GM12878 (cell line): Measurements from ENCODE around the gene CCDC88C. TPM values are rescaled to one million over a fixed set of nuclear protein-coding genes. Genes with fewer than 3 reads are reported as not detected.

Experiments used
- ATAC-seq: fragments of 200-7000 bp; cut with Tn5 transposase; 3 replicates; pipeline ENCODE4 v1.9.1; 2020; ENCODE audit warnings: mild to moderate bottlenecking, moderate library complexity
- BruUV-seq: library from RNA; stranded (reverse); fragments of 400-500 nt; replicated peaks from 2 replicates; lab custom pipeline; 2021; lab: Mats Ljungman, UMichigan
- CTCF ChIA-PET: fragments of 300-600 bp; sonication (Branson Sonifier 250); formaldehyde crosslinking; extraction: SDS; loops from one replicate; lab custom pipeline; 2021; ENCODE audit warnings: inconsistent platforms; lab: Yijun Ruan, JAX
- POLR2A ChIA-PET: fragments of 350-600 bp; formaldehyde crosslinking; extraction: SDS; loops from one replicate; lab custom pipeline; 2021; ENCODE audit warnings: inconsistent platforms; lab: Charles Lee
- RAD21 ChIA-PET: fragments of 300-600 bp; sonication (Branson Sonifier 250); formaldehyde crosslinking; loops from one replicate; lab custom pipeline; 2023; ENCODE audit warnings: antibody characterized with exemption; ENCODE audit not compliant: unreplicated experiment; lab: Charles Lee
- SMC1A ChIA-PET: fragments of 300-600 bp; sonication (Branson Sonifier 250); formaldehyde crosslinking; loops from one replicate; lab custom pipeline; 2023; ENCODE audit not compliant: unreplicated experiment, uncharacterized antibody; lab: Charles Lee
- DNase-seq: peaks from one replicate; pipeline ENCODE4 v3.0.0-alpha.2; 2011; ENCODE audit warnings: low read depth, low spot score
- FAIRE-seq: peaks from 3 replicates; lab custom pipeline; 2011; peaks lifted over from hg19 to GRCh38; lab: Jason Lieb, UNC
- H2AFZ ChIP-seq: 2 replicates; pipeline ENCODE4 v1.6.0; 2011; ENCODE audit warnings: low read depth, low read length, control low read depth; ENCODE audit not compliant: control insufficient read depth
- H3K27ac ChIP-seq: 2 replicates; pipeline ENCODE4 v1.5.1; 2011; ENCODE audit warnings: control low read depth; ENCODE audit not compliant: control insufficient read depth, insufficient read depth
- H3K27me3 ChIP-seq, 2 experiments: replicated peaks in 1 of 2; 2 replicates each; pipeline versions ENCODE4 v1.6.0 to v1.6.1; 2011; ENCODE audit warnings: low read length in 1 of 2; ENCODE audit not compliant: control insufficient read depth in 2 of 2, insufficient read depth in 2 of 2
- H3K36me3 ChIP-seq, 2 experiments: 2 replicates each; pipeline ENCODE4 v1.5.1; 2011; ENCODE audit warnings: low read length in 1 of 2; ENCODE audit not compliant: control insufficient read depth in 2 of 2, insufficient read depth in 2 of 2
- H3K4me1 ChIP-seq: 2 replicates; pipeline ENCODE4 v1.6.1; 2011; ENCODE audit warnings: mild to moderate bottlenecking, low read length, moderate library complexity, mixed read lengths; ENCODE audit not compliant: control insufficient read depth, insufficient read depth
- H3K4me2 ChIP-seq: 2 replicates; pipeline ENCODE4 v1.6.0; 2011; ENCODE audit warnings: control low read depth; ENCODE audit not compliant: control insufficient read depth, insufficient read depth
- H3K4me3 ChIP-seq: fragments of 200-600 bp; sonication (generic); 2 replicates; pipeline ENCODE4 v1.5.1; 2016
- H3K79me2 ChIP-seq: 2 replicates; pipeline ENCODE4 v1.6.0; 2011; ENCODE audit warnings: low read length; ENCODE audit not compliant: control insufficient read depth, insufficient read depth
- H3K9ac ChIP-seq: 2 replicates; pipeline ENCODE4 v1.8.0; 2011; ENCODE audit warnings: low read length, control low read depth, mixed read lengths; ENCODE audit not compliant: control insufficient read depth, insufficient read depth
- H3K9me3 ChIP-seq: replicated peaks from 3 replicates; pipeline ENCODE4 v1.5.1; 2011; ENCODE audit warnings: mild to moderate bottlenecking, low read length; ENCODE audit not compliant: control insufficient read depth, insufficient read depth
- H4K20me1 ChIP-seq: 2 replicates; pipeline ENCODE4 v1.6.0; 2011; ENCODE audit not compliant: control insufficient read depth, insufficient read depth
- BCL11A ChIP-seq: IDR thresholded peaks from 2 replicates; pipeline ENCODE4 v1.6.1; 2011; ENCODE audit warnings: low read depth, low read length
- BRCA1 ChIP-seq: IDR thresholded peaks from 2 replicates; pipeline ENCODE4 v1.6.1; 2011; ENCODE audit warnings: low read depth, low read length, improper control_type of control experiment
- DPF2 ChIP-seq: fragments of 450-650 bp; IDR thresholded peaks from 2 replicates; pipeline ENCODE4 v1.6.1; 2017; ENCODE audit warnings: mild to moderate bottlenecking
- ETV6 ChIP-seq, 2 experiments: fragments of 450-650 bp in 1 of 2; IDR thresholded peaks in 1 of 2; conservative IDR thresholded peaks in 1 of 2; 2 replicates each; pipeline ENCODE4 v1.6.1; 2014; ENCODE audit warnings: antibody characterized with exemption in 1 of 2, borderline replicate concordance in 1 of 2, low read depth in 1 of 2, mild to moderate bottlenecking in 1 of 2, moderate library complexity in 1 of 2
- EZH2 ChIP-seq: IDR thresholded peaks from 2 replicates; pipeline ENCODE4 v1.6.1; 2012; ENCODE audit warnings: low read depth, mild to moderate bottlenecking, control low read depth, inconsistent platforms, low read length, borderline replicate concordance; ENCODE audit not compliant: control insufficient read depth
- IKZF2 ChIP-seq, 2 experiments: fragments of 450-650 bp; IDR thresholded peaks; 2 replicates each; pipeline ENCODE4 v1.6.1; 2017; ENCODE audit warnings: mild to moderate bottlenecking in 2 of 2, moderate library complexity in 2 of 2
- MTA3 ChIP-seq: IDR thresholded peaks from 2 replicates; pipeline ENCODE4 v1.6.1; 2012; ENCODE audit warnings: low read length, inconsistent platforms, borderline replicate concordance
- NFIC ChIP-seq: IDR thresholded peaks from 2 replicates; pipeline ENCODE4 v1.6.1; 2012; ENCODE audit warnings: low read depth, mild to moderate bottlenecking, inconsistent platforms, low read length, moderate library complexity
- NR2C1 ChIP-seq: fragments of 450-650 bp; IDR thresholded peaks from 2 replicates; pipeline ENCODE4 v1.6.1; 2017; ENCODE audit warnings: antibody characterized with exemption, mild to moderate bottlenecking, moderate library complexity
- RAD51 ChIP-seq: fragments of 450-650 bp; IDR thresholded peaks from 2 replicates; pipeline ENCODE4 v1.6.1; 2016; ENCODE audit warnings: moderate library complexity, mild to moderate bottlenecking, inconsistent platforms
- SMAD5 ChIP-seq: IDR thresholded peaks from 2 replicates; pipeline ENCODE4 v1.6.1; 2016; ENCODE audit warnings: antibody characterized with exemption, low read depth
- TCF12 ChIP-seq: IDR thresholded peaks from 2 replicates; pipeline ENCODE4 v1.6.1; 2011; ENCODE audit warnings: low read depth, mild to moderate bottlenecking, low read length
- TCF3 ChIP-seq: IDR thresholded peaks from 2 replicates; pipeline ENCODE4 v1.6.1; 2012; ENCODE audit warnings: low read depth, mild to moderate bottlenecking, low read length, borderline replicate concordance; ENCODE audit not compliant: insufficient read depth
- WRNIP1 ChIP-seq: IDR thresholded peaks from 2 replicates; pipeline ENCODE4 v1.6.1; 2011; ENCODE audit warnings: low read depth, low read length, improper control_type of control experiment, borderline replicate concordance
- WGBS: methylation state at CpG from one replicate; pipeline ENCODE4 v1.1.6; 2016; ENCODE audit warnings: low lambda C conversion rate; ENCODE audit not compliant: insufficient replicate concordance, insufficient coverage; ENCODE audit errors: missing lambda C conversion rate; 5-methylcytosine and 5-hydroxymethylcytosine counted together
- in situ Hi-C: fragments of 300-500 bp; cut with MboI; formaldehyde crosslinking; loops from 9 replicates; pipeline ENCODE4 v1.14.3; 2018; ENCODE audit warnings: mixed read lengths
- intact Hi-C: fragments of 100-400 bp; cut with micrococcal nuclease; formaldehyde crosslinking; loops from one replicate; pipeline ENCODE4 v1.14.2; 2022; ENCODE audit not compliant: unreplicated experiment
- polyA plus RNA-seq, 11 experiments: library from polyadenylated mRNA; depleted of rRNA in 4 of 11; unstranded in 6 of 11; stranded (reverse) in 5 of 11; fragments of >200 nt; fragmentation: Nextera tagmentation in 4 of 11; fragmentation: Illumina TruSeq in 1 of 11; extraction: Ambion mirVana in 4 of 11; extraction: Trizol in 1 of 11; gene quantifications; 1 replicate in 1 of 11; 2 replicates in 10 of 11; pipeline versions ENCODE4 v1.2.1 to v1.2.3, GENCODE V29; 2011 to 2016; ENCODE audit warnings: inconsistent platforms in 2 of 11, missing spikeins in 2 of 11, low read depth in 1 of 11
- total RNA-seq, 4 experiments: library from RNA; depleted of rRNA in 3 of 4; stranded (reverse); fragments of >200 nt in 3 of 4; fragmentation: Illumina TruSeq in 1 of 4; extraction: Trizol in 1 of 4; gene quantifications; 2 replicates each; pipeline versions ENCODE4 v1.2.1 to v1.2.3, GENCODE V29; 2013 to 2021
- TF ChIP-seq, protein P1 (sequence below): fragments of 450-650 bp; IDR thresholded peaks from 2 replicates; pipeline ENCODE4 v1.6.1; 2017; ENCODE audit warnings: low read depth, mild to moderate bottlenecking, moderate library complexity
- TF ChIP-seq, protein P2 (sequence below): IDR thresholded peaks from 2 replicates; pipeline ENCODE4 v1.6.1; 2011; ENCODE audit warnings: low read depth, mild to moderate bottlenecking, low read length, moderate library complexity, borderline replicate concordance; ENCODE audit errors: extremely low read depth
- TF ChIP-seq, protein P3 (sequence below), 3 experiments: IDR thresholded peaks in 2 of 3; conservative IDR thresholded peaks in 1 of 3; 2 replicates each; pipeline ENCODE4 v1.5.1; 2011; ENCODE audit warnings: low read depth in 3 of 3, low read length in 3 of 3, mild to moderate bottlenecking in 3 of 3, control low read depth in 2 of 3, moderate library complexity in 2 of 3, inconsistent platforms in 1 of 3, mixed read lengths in 1 of 3; ENCODE audit not compliant: control insufficient read depth in 2 of 3, insufficient read depth in 1 of 3; ENCODE audit errors: extremely low read depth in 1 of 3
- TF ChIP-seq, protein P4 (sequence below): IDR thresholded peaks from 2 replicates; pipeline ENCODE4 v1.6.1; 2012; ENCODE audit warnings: low read depth, low read length, improper control_type of control experiment

CCDC88C gene
- total and polyA plus RNA-seq, 10 of the 15 experiments (the other 5 are each of a cell fraction or from before 2014, with no cell fraction given): 4.0 to 79.6 (median 36.6) TPM

DNA sequence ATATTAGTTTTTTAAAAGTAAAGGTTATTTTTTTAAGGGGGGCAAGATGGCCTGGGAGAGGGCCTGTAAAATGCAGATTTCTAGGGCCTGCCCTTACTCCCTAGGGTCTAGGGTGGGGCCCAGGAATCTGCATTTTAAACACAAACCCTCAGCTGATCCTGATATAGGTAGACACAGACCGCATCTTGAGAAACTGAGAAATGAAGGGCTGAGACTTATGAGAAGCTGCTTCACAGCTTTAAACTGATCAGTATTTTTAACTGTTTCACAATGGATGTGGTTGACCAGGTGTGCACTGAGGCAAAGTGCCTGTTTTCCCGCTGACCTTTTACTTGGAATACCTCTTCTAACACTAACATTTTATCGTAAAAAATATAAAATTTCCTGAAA is 84.0 kb downstream of the CCDC88C start:
- FAIRE-seq: peak; percentile 99
- H3K4me1 ChIP-seq: peaks cover 39% of the 10 kb centered on the region
- SMC1A ChIA-PET: interaction anchor here (0.7 to 3.0 kb wide), 7 partner anchors 9 to 82 kb away, joined by 3 to 16 read pairs (median 6); no protein-coding TSS in a partner anchor
- TF ChIP-seq, protein P1, sequence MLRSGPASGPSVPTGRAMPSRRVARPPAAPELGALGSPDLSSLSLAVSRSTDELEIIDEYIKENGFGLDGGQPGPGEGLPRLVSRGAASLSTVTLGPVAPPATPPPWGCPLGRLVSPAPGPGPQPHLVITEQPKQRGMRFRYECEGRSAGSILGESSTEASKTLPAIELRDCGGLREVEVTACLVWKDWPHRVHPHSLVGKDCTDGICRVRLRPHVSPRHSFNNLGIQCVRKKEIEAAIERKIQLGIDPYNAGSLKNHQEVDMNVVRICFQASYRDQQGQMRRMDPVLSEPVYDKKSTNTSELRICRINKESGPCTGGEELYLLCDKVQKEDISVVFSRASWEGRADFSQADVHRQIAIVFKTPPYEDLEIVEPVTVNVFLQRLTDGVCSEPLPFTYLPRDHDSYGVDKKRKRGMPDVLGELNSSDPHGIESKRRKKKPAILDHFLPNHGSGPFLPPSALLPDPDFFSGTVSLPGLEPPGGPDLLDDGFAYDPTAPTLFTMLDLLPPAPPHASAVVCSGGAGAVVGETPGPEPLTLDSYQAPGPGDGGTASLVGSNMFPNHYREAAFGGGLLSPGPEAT: peak; percentile 41; the same call in 1 of the 2 replicates
- TF ChIP-seq IKZF2 (IDR thresholded peaks at IDR 0.05): peak; percentile 71 to 75
- peak; percentile 73 for TF ChIP-seq NFIC
- TF ChIP-seq TCF12: no peak
- TF ChIP-seq BRCA1: no peak
- TF ChIP-seq TCF3: 0 out of 2 replicates have a peak, but pooled peaks have one; percentile 50
- no peak for TF ChIP-seq EZH2
- TF ChIP-seq NR2C1: no peak
- TF ChIP-seq SMAD5: no peak
- TF ChIP-seq, protein P2, sequence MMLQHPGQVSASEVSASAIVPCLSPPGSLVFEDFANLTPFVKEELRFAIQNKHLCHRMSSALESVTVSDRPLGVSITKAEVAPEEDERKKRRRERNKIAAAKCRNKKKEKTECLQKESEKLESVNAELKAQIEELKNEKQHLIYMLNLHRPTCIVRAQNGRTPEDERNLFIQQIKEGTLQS: no peak
- TF ChIP-seq, protein P3, sequence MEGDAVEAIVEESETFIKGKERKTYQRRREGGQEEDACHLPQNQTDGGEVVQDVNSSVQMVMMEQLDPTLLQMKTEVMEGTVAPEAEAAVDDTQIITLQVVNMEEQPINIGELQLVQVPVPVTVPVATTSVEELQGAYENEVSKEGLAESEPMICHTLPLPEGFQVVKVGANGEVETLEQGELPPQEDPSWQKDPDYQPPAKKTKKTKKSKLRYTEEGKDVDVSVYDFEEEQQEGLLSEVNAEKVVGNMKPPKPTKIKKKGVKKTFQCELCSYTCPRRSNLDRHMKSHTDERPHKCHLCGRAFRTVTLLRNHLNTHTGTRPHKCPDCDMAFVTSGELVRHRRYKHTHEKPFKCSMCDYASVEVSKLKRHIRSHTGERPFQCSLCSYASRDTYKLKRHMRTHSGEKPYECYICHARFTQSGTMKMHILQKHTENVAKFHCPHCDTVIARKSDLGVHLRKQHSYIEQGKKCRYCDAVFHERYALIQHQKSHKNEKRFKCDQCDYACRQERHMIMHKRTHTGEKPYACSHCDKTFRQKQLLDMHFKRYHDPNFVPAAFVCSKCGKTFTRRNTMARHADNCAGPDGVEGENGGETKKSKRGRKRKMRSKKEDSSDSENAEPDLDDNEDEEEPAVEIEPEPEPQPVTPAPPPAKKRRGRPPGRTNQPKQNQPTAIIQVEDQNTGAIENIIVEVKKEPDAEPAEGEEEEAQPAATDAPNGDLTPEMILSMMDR (IDR thresholded peaks at IDR 0.05 in 2 of 3, conservative IDR thresholded peaks at IDR 0.05 in 1 of 3; ENCODE audit: control insufficient read depth in 2 of 3, extremely low read depth in 1 of 3, insufficient read depth in 1 of 3, low read depth in 3 of 3, low read length in 3 of 3): no peak
- TF ChIP-seq, protein P4, sequence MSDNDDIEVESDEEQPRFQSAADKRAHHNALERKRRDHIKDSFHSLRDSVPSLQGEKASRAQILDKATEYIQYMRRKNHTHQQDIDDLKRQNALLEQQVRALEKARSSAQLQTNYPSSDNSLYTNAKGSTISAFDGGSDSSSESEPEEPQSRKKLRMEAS: no peak
- TF ChIP-seq MTA3: peak; percentile 61; the same call in 1 of the 2 replicates
- peak; percentile 51; the same call in 1 of the 2 replicates for TF ChIP-seq BCL11A
- TF ChIP-seq WRNIP1: no peak
- 0 out of 2 replicates have a peak, but pooled peaks have one; percentile 25 for TF ChIP-seq DPF2
- no peak for TF ChIP-seq ETV6 (conservative IDR thresholded peaks at IDR 0.05 in 1 of 2, IDR thresholded peaks at IDR 0.05 in 1 of 2; ENCODE audit: borderline replicate concordance in 1 of 2, low read depth in 1 of 2)
- TF ChIP-seq RAD51: no peak; the same call in 1 of the 2 replicates

More for the DNA sequence above, 84.0 kb downstream of the CCDC88C start:
- Histone ChIP-seq H3K4me2 (peak overlapping the region; percentile 61), H3K4me3 (no peak overlapping the region), H2AFZ (no peak overlapping the region), H3K9me3 (no peaks in the 10 kb centered on the region), H4K20me1 (no peaks in the 10 kb centered on the region), H3K27ac (peak overlapping the region; percentile 38; the same call in 1 of the 2 replicates), H3K79me2 (peaks cover 15% of the 10 kb centered on the region), H3K9ac (no peak overlapping the region), H3K36me3 (peaks cover 44 to 58% of the 10 kb centered on the region in 2 experiments), H3K27me3 (no peaks in the 10 kb centered on the region)
- intact Hi-C loops (no loop called here), in situ Hi-C loops (no loop called here)
- ChIA-PET CTCF (interaction anchor here (0.7 to 3.1 kb wide), 6 partner anchors 10 to 83 kb away, joined by 3 to 9 read pairs (median 4); no protein-coding TSS in a partner anchor), RAD21 (interaction anchor here (1.0 to 2.1 kb wide), 4 partner anchors 12 to 82 kb away, joined by 3 to 7 read pairs (median 4); no protein-coding TSS in a partner anchor), POLR2A (interaction anchor here (1.4 kb wide), 2 partner anchors 22 to 40 kb away, joined by 3 to 4 read pairs; no protein-coding TSS in a partner anchor)
- peak; percentile 71 for ATAC-seq
- BruUV-seq: no TSS peak
- no peak for DNase-seq
- WGBS: 2% methylated on average over 3 of the region's 3 CpGs
